Body of pancreas (tissue), 4 donors: ENCODE data around the gene SLC26A8.

Experiments
- POLR2A ChIP-seq, 3 donors: fragments of 450-650 bp; IDR thresholded peaks; one replicate each; pipeline ENCODE4 v1.6.1; 2016; ENCODE audit warnings: antibody characterized with exemption in 3 of 3, mild to moderate bottlenecking in 2 of 3
- TF ChIP-seq, protein P1 (sequence below), 7 experiments: fragments of 450-650 bp in 4 of 7; fragments of 200-600 bp in 3 of 7; sonication (generic) in 3 of 7; IDR thresholded peaks; one replicate each; pipeline ENCODE4 v1.5.1; 2016 to 2019; ENCODE audit warnings: antibody characterized with exemption in 7 of 7

DNA sequence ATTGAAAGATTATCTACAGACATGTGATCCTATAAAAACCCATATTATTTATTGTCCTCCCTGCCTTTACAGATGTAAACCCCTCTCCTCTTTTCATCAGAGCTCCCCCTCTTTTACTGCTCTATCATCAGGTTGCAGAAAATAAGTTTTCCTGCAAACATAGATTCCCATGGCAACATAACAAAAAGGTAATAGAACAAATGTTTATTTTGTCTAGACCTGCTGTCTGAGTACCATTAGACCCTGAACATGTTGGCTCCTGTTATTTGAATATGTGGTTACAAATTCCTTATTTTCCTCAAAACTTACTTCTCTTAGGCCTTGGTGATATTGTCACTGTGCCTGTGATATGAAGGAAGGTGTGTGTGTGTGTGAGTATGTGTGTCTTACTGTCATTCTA, 14.7 kb upstream of the SLC26A8 start:
- TF ChIP-seq POLR2A (IDR thresholded peaks at IDR 0.05), result no peak
- TF ChIP-seq, protein P1, sequence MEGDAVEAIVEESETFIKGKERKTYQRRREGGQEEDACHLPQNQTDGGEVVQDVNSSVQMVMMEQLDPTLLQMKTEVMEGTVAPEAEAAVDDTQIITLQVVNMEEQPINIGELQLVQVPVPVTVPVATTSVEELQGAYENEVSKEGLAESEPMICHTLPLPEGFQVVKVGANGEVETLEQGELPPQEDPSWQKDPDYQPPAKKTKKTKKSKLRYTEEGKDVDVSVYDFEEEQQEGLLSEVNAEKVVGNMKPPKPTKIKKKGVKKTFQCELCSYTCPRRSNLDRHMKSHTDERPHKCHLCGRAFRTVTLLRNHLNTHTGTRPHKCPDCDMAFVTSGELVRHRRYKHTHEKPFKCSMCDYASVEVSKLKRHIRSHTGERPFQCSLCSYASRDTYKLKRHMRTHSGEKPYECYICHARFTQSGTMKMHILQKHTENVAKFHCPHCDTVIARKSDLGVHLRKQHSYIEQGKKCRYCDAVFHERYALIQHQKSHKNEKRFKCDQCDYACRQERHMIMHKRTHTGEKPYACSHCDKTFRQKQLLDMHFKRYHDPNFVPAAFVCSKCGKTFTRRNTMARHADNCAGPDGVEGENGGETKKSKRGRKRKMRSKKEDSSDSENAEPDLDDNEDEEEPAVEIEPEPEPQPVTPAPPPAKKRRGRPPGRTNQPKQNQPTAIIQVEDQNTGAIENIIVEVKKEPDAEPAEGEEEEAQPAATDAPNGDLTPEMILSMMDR (IDR thresholded peaks at IDR 0.05), result no peak
